ENCODE data around the gene NCR2. TPM values are rescaled to one million over a fixed set of nuclear protein-coding genes. Genes with fewer than 3 reads are reported as not detected.

NCR2 gene
- total and polyA plus RNA-seq, 2 of the 13 experiments (the other 11 are each of a cell fraction or from before 2014, with no cell fraction given), result not detected

- TF ChIP-seq GABPA (IDR thresholded peaks at IDR 0.05; ENCODE audit: low read depth, low read length) (no peak), GABPA (CRISPR knock-in tag; IDR thresholded peaks at IDR 0.05; ENCODE audit: low read depth) (peak; percentile 58), GATAD1 (CRISPR knock-in tag; IDR thresholded peaks at IDR 0.05) (peak; percentile 30; the same call in 1 of the 2 replicates), FOXA1 (IDR thresholded peaks at IDR 0.05) (no peak), FOXA1 (CRISPR knock-in tag; IDR thresholded peaks at IDR 0.05) (peak; percentile 59; the same call in 1 of the 2 replicates), ZNF761 (CRISPR knock-in tag; conservative IDR thresholded peaks at IDR 0.05) (0 out of 2 replicates have a peak, but pooled peaks have one; percentile 75), RXRB (CRISPR knock-in tag; IDR thresholded peaks at IDR 0.05; ENCODE audit: borderline replicate concordance) (no peak), HNF4G (IDR thresholded peaks at IDR 0.05; ENCODE audit: borderline replicate concordance, low read depth, low read length) (no peak), HNF4G (CRISPR knock-in tag; IDR thresholded peaks at IDR 0.05; ENCODE audit: borderline replicate concordance, low read depth) (no peak), ZSCAN12 (CRISPR knock-in tag; IDR thresholded peaks at IDR 0.05) (no peak), ZSCAN5A (CRISPR knock-in tag; IDR thresholded peaks at IDR 0.05; ENCODE audit: borderline replicate concordance) (0 out of 2 replicates have a peak, but pooled peaks have one; percentile 4), HES4 (CRISPR knock-in tag; IDR thresholded peaks at IDR 0.05; ENCODE audit: borderline replicate concordance) (no peak), ZNF576 (CRISPR knock-in tag; IDR thresholded peaks at IDR 0.05) (no peak), EZH2 (conservative IDR thresholded peaks at IDR 0.05; ENCODE audit: low read depth, low read length) (no peak), HIVEP1 (CRISPR knock-in tag; IDR thresholded peaks at IDR 0.05) (no peak), ZNF430 (CRISPR knock-in tag; IDR thresholded peaks at IDR 0.05) (0 out of 2 replicates have a peak, but pooled peaks have one; percentile 29), RELA (CRISPR knock-in tag; IDR thresholded peaks at IDR 0.05) (no peak), NR2C2 (CRISPR knock-in tag; IDR thresholded peaks at IDR 0.05; ENCODE audit: borderline replicate concordance) (no peak), SNRNP70 (IDR thresholded peaks at IDR 0.05; ENCODE audit: low read depth, low read length) (no peak), ELF4 (CRISPR knock-in tag; IDR thresholded peaks at IDR 0.05; ENCODE audit: borderline replicate concordance) (no peak), DMAP1 (CRISPR knock-in tag; IDR thresholded peaks at IDR 0.05) (peak; percentile 79), RXRA (CRISPR knock-in tag; IDR thresholded peaks at IDR 0.05) (peak; percentile 42; the same call in 1 of the 2 replicates), MTA1 (CRISPR knock-in tag; IDR thresholded peaks at IDR 0.05; ENCODE audit: borderline replicate concordance) (peak; percentile 66; the same call in 1 of the 2 replicates), ZMYM2 (CRISPR knock-in tag; IDR thresholded peaks at IDR 0.05) (no peak)
- TF ChIP-seq, protein P1, sequence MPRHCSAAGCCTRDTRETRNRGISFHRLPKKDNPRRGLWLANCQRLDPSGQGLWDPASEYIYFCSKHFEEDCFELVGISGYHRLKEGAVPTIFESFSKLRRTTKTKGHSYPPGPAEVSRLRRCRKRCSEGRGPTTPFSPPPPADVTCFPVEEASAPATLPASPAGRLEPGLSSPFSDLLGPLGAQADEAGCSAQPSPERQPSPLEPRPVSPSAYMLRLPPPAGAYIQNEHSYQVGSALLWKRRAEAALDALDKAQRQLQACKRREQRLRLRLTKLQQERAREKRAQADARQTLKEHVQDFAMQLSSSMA (CRISPR knock-in tag; IDR thresholded peaks at IDR 0.05), result peak; percentile 77; the same call in 1 of the 2 replicates
- TF ChIP-seq, protein P2, sequence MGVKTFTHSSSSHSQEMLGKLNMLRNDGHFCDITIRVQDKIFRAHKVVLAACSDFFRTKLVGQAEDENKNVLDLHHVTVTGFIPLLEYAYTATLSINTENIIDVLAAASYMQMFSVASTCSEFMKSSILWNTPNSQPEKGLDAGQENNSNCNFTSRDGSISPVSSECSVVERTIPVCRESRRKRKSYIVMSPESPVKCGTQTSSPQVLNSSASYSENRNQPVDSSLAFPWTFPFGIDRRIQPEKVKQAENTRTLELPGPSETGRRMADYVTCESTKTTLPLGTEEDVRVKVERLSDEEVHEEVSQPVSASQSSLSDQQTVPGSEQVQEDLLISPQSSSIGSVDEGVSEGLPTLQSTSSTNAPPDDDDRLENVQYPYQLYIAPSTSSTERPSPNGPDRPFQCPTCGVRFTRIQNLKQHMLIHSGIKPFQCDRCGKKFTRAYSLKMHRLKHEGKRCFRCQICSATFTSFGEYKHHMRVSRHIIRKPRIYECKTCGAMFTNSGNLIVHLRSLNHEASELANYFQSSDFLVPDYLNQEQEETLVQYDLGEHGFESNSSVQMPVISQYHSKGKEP (CRISPR knock-in tag; IDR thresholded peaks at IDR 0.05), result 0 out of 2 replicates have a peak, but pooled peaks have one; percentile 12
Observed at GRCh38 chr6:41318654-41319565, 16.5 kb upstream of the NCR2 start (continued).

All from HepG2 (cell line).